ENCODE results near the gene ASCL3. TPM values are rescaled to one million over a fixed set of nuclear protein-coding genes. Genes with fewer than 3 reads are reported as not detected.

The ASCL3 gene
- total RNA-seq, 4 donors from 2014 or later: not detected

DNA sequence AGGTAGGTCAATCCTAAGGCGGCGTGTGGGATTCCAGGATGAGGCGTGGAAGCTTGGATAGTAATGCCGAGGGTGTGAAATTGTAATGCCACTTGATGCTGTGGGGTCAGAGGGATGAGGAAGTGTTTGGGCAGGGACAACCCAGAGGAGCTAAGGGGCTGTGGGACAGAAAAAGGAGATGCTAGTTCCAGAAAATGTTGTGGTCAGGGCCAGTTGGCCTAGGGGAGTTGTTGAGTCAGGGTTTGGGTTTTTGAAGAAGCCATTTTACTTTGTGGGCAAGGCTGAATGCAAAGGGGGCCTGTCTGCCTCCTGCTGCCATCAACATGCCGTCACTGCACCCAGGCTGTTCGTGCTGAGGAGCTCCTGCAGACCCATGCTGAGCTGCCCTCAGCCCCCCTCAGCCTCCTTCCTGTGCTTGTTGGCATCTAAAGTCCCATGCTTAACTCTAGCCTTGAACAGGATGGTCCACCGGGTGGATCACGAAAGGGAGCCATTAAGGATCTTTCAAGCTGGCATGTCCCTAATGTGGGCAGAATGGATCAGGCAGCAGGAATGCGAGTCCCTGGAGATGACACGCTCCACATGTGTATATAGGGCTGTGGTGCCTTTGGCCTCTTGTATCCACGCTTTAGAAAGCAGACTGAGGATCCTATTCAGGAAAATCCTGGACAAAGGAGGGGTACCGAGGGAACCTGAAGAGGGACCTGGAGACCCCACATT, 12.2 kb downstream of the ASCL3 start:
- no peak for DNase-seq (ENCODE audit: low spot score in 2 of 2)
- 91% methylated on average over 12 of the region's 12 CpGs for WGBS, 2 donors
- TF ChIP-seq, protein P1, sequence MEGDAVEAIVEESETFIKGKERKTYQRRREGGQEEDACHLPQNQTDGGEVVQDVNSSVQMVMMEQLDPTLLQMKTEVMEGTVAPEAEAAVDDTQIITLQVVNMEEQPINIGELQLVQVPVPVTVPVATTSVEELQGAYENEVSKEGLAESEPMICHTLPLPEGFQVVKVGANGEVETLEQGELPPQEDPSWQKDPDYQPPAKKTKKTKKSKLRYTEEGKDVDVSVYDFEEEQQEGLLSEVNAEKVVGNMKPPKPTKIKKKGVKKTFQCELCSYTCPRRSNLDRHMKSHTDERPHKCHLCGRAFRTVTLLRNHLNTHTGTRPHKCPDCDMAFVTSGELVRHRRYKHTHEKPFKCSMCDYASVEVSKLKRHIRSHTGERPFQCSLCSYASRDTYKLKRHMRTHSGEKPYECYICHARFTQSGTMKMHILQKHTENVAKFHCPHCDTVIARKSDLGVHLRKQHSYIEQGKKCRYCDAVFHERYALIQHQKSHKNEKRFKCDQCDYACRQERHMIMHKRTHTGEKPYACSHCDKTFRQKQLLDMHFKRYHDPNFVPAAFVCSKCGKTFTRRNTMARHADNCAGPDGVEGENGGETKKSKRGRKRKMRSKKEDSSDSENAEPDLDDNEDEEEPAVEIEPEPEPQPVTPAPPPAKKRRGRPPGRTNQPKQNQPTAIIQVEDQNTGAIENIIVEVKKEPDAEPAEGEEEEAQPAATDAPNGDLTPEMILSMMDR (IDR thresholded peaks at IDR 0.05): no peak
- TF ChIP-seq POLR2A (IDR thresholded peaks at IDR 0.05): no peak
- intact Hi-C loops (cut with DNase I; ENCODE audit: low total_unique reads): no loop called here
- H3K4me3 ChIP-seq (ENCODE audit: low read depth, poor library complexity, severe bottlenecking): no peak overlapping the region

DNA sequence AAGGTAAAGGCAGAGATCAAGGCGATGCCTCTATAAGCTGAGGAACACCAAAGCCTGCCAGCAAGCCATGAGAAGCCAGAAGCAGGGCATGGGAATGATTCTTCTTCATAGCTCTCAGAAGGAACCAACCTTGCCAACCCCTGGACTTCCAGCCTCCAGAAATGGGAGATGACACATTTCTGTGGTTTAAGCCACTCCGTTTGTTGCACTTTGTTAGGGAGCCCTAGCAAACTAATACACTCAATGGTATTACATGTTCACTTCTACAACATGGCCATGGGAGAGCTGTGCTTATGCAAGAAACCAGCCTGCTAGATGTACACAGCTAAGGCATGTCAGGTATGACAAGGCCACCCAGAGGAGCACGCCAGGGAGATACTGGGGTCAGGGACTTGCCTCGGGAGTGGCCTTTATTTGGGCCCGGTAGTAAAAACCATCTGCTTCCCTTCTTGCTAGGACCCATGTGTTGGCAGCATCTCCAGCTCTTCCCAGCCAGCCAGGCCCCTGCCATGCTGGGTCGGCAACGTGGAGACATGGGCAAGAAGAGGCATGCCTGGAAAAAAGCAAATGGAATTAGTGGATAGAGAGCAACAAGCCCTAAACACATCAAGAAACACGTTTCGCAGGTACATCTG, 13.7 kb downstream of the ASCL3 start:
- 57 to 59% methylated on average over 9 of the region's 9 CpGs for WGBS, 2 donors
- TF ChIP-seq POLR2A (IDR thresholded peaks at IDR 0.05): no peak
- TF ChIP-seq, protein P1 (IDR thresholded peaks at IDR 0.05): no peak

DNA sequence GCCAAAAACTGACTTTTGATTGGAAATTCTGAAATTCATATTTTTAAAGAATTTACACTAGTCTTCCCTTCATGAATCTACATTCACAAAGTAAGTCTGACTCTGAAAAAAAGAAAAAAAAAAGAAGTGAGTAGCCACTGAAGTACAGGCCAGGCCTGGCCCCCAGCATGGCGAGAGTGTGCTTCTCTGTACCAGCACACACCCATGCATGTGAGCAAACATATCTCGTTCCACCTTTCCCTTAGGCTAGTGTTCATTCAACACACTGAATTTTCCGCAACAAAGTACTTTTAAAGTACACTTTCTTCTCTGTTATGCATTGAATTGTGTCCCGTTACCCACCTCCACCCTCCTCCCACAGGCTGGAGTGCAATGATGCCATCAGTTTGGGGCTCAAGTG, 14.6 kb downstream of the ASCL3 start:
- WGBS, 2 donors: 66 to 82% methylated on average over 4 of the region's 4 CpGs
- TF ChIP-seq, protein P1 (IDR thresholded peaks at IDR 0.05): no peak
- no peak for TF ChIP-seq POLR2A (IDR thresholded peaks at IDR 0.05)

More for the DNA sequence above, 13.7 kb downstream of the ASCL3 start:
- intact Hi-C loops (cut with DNase I; ENCODE audit: low total_unique reads): no loop called here
- H3K4me3 ChIP-seq (ENCODE audit: low read depth, poor library complexity, severe bottlenecking): no peak overlapping the region
- DNase-seq (ENCODE audit: low spot score in 2 of 2): no peak

DNA sequence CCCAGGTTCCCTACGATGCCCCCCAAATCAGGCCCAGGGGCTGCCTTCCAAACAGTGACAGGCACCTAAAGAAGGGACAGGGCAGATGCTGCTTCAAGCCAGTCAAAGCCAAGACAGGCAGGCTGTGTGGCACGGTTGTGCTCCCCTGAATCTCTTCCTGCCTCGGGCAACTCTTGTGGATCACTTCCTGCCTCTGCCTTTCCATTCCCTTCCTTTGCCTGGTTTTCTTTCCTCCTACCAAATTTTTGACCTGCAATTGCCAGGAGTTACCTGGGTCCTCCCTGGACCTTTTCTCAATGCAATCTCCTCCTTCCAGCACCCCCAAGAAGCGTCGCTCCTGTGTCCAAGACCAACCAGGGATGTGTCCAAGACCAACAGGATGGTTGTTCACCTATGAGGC, 15.6 kb downstream of the ASCL3 start:
- TF ChIP-seq, protein P1 (IDR thresholded peaks at IDR 0.05): no peak
- no peak for TF ChIP-seq POLR2A (IDR thresholded peaks at IDR 0.05)
- H3K4me3 ChIP-seq (ENCODE audit: low read depth, poor library complexity, severe bottlenecking): no peak overlapping the region
- no peak for DNase-seq (ENCODE audit: low spot score in 2 of 2)
- intact Hi-C loops (cut with DNase I; ENCODE audit: low total_unique reads): no loop called here
- WGBS, 2 donors: 79 to 88% methylated on average over 5 of the region's 5 CpGs

More for the DNA sequence above, 14.6 kb downstream of the ASCL3 start:
- no peak for DNase-seq (ENCODE audit: low spot score in 2 of 2)
- intact Hi-C loops (cut with DNase I; ENCODE audit: low total_unique reads): no loop called here
- no peak overlapping the region for H3K4me3 ChIP-seq (ENCODE audit: low read depth, poor library complexity, severe bottlenecking)

DNA sequence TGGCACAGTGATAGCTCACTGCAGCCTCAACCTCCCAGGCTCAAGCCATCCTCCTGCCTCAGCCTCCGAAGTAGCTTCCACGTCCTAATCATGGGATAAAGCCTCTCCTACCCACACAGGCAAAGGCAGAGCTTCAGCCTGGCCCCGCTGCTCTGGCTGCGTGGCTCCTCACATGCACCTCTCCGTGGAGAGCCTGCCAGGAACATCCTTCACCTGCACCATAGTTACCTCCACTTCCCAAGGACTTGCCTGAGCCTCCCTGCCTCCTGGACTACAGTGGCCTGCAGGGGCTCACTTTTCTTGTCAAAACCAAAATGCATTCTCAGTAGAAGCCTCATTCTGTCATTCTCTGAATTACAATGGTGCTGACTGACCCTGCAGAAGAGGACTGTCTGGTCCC, 16.6 kb downstream of the ASCL3 start:
- TF ChIP-seq, protein P1 (IDR thresholded peaks at IDR 0.05): no peak
- TF ChIP-seq POLR2A (IDR thresholded peaks at IDR 0.05): no peak
- DNase-seq (ENCODE audit: low spot score in 2 of 2): no peak
- WGBS, 2 donors: 95 to 96% methylated on average over 5 of the region's 5 CpGs
- H3K4me3 ChIP-seq (ENCODE audit: low read depth, poor library complexity, severe bottlenecking): no peak overlapping the region
- intact Hi-C loops (cut with DNase I; ENCODE audit: low total_unique reads): no loop called here
